GM10248 (cell line): ENCODE results near the gene PPP1R12C.

Source experiments
- CTCF ChIA-PET: fragments of 300-600 bp; sonication (Branson Sonifier 250); formaldehyde crosslinking; extraction: SDS; loops from one replicate; lab custom pipeline; 2021; ENCODE audit warnings: antibody characterized with exemption; lab: Yijun Ruan, JAX
- POLR2A ChIA-PET: fragments of 350-650 bp; sonication (Branson Sonifier 250); formaldehyde crosslinking; extraction: SDS; loops from one replicate; lab custom pipeline; 2020; ENCODE audit warnings: antibody characterized with exemption; lab: Yijun Ruan, JAX
- DNase-seq: peaks from one replicate; pipeline ENCODE4 v3.0.0; 2012; ENCODE audit errors: extremely low spot score
- TF ChIP-seq, protein P1 (sequence below): IDR thresholded peaks from 2 replicates; pipeline ENCODE4 v1.5.1; 2012; ENCODE audit warnings: mild to moderate bottlenecking, low read depth; ENCODE audit errors: extremely low read depth, missing control alignments, control extremely low read depth

PPP1R12C gene

GRCh38 chr19:55101261-55101660, 16.2 kb downstream of the PPP1R12C start:
- ChIA-PET CTCF (interaction anchor here (1.0 to 1.3 kb wide), 2 partner anchors 14 to 31 kb away, joined by 3 read pairs; no protein-coding TSS in a partner anchor), POLR2A (no interaction called here)
- TF ChIP-seq, protein P1, sequence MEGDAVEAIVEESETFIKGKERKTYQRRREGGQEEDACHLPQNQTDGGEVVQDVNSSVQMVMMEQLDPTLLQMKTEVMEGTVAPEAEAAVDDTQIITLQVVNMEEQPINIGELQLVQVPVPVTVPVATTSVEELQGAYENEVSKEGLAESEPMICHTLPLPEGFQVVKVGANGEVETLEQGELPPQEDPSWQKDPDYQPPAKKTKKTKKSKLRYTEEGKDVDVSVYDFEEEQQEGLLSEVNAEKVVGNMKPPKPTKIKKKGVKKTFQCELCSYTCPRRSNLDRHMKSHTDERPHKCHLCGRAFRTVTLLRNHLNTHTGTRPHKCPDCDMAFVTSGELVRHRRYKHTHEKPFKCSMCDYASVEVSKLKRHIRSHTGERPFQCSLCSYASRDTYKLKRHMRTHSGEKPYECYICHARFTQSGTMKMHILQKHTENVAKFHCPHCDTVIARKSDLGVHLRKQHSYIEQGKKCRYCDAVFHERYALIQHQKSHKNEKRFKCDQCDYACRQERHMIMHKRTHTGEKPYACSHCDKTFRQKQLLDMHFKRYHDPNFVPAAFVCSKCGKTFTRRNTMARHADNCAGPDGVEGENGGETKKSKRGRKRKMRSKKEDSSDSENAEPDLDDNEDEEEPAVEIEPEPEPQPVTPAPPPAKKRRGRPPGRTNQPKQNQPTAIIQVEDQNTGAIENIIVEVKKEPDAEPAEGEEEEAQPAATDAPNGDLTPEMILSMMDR, result no peak
- no peak for DNase-seq

DNA sequence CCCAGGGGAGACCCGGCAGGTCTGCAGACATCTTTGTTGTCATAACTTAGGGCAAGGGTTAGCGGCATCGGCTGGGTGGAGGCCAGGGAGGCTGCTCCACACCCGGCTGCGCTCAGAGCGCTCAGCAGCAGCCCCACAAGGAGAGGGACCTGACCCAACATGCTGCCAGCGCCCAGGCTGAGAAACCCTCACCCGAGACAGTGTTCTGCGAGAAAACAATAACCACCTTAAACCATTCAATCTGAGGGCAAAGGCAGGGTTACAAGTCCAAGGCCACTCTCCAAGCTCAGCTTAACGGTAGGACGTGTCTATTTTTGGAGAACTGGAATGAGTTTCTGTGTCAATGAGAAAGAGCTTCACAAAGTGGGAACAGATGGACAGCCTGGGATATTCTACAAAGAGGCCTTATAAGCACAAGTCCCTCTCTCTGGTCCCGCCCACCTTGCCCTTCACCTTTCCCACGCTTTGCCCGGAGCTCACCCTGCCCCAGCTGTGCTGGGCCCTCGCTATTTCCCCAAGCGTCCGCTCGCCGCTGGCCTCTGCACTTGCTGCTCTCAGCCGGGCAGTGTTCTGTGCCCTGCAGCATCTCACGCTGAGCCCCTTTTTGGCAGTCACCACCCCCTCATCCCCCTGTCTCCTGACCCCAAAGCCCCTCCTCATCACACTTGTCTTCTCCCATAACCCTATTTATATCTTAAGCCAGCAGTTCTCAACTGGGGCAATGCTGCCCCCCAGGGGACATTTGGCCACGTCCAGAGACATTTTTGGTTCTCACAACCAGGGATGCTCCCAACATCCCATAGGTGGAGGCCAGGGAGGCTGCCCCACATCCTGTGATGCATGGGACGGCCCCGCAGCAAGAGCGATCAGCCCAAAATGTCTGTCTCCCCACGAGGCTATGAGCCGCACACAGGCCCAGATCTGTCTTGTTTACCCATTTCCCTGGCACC, 17.6 kb downstream of the PPP1R12C start:
- CTCF ChIA-PET, result interaction anchor here (1.2 kb wide), 1 partner anchor 12 kb away, joined by 3 read pairs; no protein-coding TSS in a partner anchor
- TF ChIP-seq, protein P1, result no peak
- POLR2A ChIA-PET, result no interaction called here
- no peak for DNase-seq

DNA sequence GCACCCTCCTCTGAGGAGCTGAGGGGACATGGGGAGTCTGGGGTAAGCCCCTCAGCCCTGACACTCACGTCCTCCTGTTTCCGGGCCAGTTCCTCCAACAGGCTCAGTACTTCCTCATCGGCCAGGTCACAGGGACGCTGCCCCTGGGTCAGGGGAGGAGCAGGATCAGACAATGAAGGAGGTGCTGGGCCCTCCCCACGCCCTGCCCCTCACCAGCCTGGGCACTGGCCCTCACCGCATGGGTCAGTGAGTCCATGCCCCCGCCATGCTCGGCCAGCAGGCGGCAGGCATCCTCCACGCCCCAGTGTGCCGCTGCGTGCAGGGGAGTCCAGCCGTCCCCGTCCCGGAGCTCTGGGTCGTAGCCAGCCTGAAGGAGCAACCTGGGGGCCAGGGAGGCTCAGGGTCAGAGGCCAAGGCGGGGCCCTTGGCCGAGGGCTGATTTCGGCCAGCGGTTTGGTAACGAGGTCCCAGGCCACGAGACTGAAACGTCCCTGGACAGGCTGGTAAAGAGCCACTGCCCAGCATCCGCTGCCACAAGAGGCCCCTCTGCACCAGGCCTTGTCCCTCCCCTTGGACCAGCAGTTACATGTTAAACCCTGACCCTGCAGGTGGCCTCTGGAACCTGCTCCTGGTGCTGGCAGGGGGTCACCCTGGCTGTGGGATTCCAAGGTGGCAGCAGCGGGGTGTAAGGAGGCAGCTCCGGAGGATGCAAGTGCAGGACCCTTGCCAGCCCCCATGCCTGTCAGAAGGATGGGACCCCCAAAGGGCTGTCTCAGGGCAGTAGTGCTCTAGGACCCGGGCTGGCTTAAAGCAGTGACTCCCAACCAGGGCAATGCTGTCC, 18.5 kb downstream of the PPP1R12C start:
- ChIA-PET POLR2A (no interaction called here), CTCF (no interaction called here)
- TF ChIP-seq, protein P1, result peak; percentile 12
- DNase-seq, result no peak

DNA sequence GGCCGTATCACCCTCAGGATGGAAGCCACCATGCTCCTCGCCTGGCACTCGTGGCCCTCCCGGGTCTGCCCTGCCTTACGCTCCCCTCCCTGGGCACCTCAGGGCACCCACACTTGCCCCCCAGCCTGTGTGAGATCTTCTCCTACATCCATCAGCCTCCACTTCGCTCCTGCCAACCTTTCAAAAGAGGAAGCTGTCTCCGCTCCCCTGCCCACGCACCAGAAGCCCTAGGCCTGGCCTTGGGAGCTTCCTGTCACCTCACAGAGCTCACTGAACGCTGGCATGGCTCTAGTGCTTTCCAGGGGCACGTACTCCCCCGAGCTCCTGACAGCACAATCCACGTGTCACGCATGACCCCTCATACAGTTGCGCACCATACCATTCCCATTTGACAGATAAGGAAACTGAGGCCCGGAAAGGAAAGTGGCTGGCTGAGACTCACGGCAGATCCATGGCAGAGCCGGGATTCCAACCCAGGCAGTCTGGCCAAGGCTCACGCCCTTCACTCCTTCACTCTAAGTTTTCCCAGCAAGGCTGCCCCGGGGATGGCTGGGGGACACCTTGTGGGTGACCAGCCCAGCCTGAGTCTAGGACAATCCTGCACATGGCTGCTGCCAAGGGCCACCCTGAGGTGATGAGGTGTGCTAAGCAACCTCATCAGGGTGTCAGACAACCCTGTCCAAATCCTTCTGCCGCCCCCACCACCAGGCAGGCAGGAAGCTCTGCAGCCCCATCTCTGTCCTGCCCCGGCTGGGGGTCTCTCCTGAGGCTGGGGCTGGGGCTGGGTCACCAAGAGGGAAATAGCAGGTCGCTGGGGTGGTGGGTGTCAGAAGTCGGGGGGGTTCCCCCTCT, 19.3 kb downstream of the PPP1R12C start:
- ChIA-PET POLR2A (no interaction called here), CTCF (interaction anchor here (0.9 kb wide), 2 partner anchors 9 to 10 kb away, joined by 3 to 4 read pairs; no protein-coding TSS in a partner anchor)
- TF ChIP-seq, protein P1, result no peak
- DNase-seq, result no peak

- CTCF ChIA-PET, result interaction anchor here (1.2 to 1.8 kb wide), 2 partner anchors 11 to 36 kb away, joined by 3 to 4 read pairs; no protein-coding TSS in a partner anchor
- TF ChIP-seq, protein P1, result no peak
- POLR2A ChIA-PET, result no interaction called here
- no peak for DNase-seq
These were observed 21.3 kb downstream of the PPP1R12C start for GRCh38 chr19:55096061-55096701.
